HG02943 (cell line): Measurements from ENCODE around the gene DYNC1H1.
A peak's percentile ranks its signal among the peaks of the same experiment; 100 is the strongest.

Experiments used
- ATAC-seq: cut with Tn5 transposase; IDR thresholded peaks from one replicate; pipeline ENCODE4 v1.9.1; 2021; ENCODE audit warnings: mild to moderate bottlenecking, low read depth, moderate library complexity; ENCODE audit not compliant: unreplicated experiment

Gene DYNC1H1

GRCh38 chr14:102084931-102085330 lies 120.6 kb downstream of the DYNC1H1 start:
- ATAC-seq, result no peak

- ATAC-seq, result no peak
These were observed 121.1 kb downstream of the DYNC1H1 start for GRCh38 chr14:102085488-102085887.

DNA sequence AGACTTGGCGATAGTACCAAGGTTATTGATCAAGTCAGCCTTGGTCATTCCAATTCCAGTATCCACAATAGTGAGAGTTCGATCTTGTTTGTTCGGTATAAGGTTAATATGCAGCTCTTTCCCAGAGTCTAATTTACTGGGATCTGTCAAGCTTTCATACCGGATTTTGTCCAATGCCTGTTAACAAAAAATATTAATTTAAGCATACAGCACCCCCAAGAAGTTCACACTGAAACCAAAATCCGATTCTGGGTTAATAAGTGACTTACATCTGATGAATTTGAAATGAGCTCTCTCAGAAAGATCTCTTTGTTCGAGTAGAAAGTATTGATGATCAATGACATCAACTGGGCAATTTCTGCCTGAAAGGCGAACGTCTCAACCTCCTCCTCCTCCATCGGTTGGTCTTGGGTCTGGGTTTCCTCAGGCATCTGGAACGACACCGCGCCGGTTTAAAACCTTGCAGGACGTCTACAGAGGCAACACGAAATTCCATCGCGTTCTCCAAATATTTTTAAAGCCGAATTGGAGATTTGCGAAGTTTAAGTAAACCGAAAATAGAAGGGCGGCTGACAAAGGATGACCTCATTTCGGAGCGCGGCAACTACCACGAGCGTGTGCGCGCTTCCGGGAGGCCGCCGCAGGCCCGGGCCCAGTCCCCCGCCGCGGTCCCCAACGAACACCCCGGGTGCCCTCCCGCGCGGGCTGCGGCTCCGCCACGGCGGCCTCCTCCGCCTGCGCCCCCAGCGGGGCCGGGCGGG lies 121.8 kb downstream of the DYNC1H1 start:
- ATAC-seq, result peak; percentile 28

GRCh38 chr14:102086709-102086971 lies 122.3 kb downstream of the DYNC1H1 start:
- ATAC-seq, result no peak

- peak; percentile 70 for ATAC-seq
These were observed 122.8 kb downstream of the DYNC1H1 start, which contains the start of gene HSP90AA1 for GRCh38 chr14:102086972-102087761. Gene HSP90AA1, minus strand, starts transcription at chr14:102087044. Its CDS starts 666 bp downstream, at chr14:102086378.

DNA sequence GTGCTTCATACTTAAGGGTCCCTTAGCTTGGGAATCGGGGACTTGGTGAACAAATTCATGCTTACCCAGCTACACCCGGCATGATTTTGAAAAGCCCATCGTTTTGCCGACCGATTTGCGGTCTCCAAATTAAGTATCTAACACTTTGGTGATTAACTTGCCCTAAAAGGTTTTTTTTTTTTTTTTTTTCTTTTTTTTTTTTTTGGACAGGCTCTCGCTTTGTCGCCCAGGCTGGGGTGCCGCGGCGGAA lies 123.3 kb downstream of the DYNC1H1 start:
- no peak for ATAC-seq

DNA sequence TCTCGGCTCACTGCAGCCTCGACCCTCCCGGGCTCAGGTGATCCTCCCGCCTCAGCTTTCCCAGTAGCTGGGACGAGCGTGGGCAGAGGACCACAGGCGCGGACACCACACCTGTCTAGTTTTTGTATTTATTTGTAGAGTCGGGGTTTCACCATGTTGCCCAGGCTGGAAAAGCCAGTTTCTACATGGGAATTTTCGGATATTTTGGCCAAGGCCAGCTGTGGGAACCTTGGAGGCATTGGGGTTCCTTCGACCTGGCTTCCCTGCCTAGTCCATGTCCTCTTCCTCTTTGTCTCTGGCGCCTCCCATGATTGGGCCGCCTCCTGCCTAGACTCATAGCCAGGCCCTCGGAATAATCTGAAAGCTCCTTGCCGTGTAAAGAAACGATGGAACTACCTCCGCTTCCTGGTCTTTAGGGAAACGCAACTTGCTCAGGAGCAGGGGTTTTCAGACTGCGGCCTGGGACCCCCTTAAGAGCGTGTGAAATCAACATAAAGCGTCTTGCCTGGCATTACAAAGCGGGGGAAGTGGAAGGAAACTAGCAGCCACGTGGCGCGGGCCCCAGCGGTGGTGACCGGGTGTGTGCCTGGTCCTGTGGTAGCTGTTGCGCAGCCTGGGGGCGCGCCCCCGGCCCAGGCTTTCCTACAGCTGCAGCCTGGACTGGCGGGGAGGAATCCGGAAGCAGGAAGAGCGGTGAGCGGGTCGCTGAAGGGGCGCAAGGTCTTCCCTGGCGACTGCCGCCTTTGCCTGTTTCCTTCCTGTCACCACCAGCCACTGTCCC lies 123.8 kb downstream of the DYNC1H1 start:
- no peak for ATAC-seq

GRCh38 chr14:102089621-102090343 lies 125.4 kb downstream of the DYNC1H1 start:
- ATAC-seq, result no peak

DNA sequence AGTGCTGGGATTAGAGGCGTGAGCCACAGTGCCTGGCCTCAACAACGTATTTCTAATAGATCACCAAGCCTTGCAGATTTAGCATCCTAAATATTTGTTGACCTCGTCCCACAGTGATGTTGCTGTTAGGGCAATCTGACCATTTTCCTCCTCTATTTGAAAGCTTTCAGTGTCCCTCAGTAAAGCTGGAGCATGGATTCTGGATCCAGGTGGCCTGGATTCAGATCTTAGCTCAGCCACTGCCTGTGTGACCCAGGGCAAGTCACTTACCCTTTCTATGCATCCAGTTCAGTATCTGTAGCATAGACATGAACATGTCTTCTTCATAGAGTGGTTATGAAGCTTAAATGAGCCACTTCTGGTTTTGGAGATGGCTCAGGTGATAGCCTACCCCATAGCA lies 126.3 kb downstream of the DYNC1H1 start:
- no peak for ATAC-seq

DNA sequence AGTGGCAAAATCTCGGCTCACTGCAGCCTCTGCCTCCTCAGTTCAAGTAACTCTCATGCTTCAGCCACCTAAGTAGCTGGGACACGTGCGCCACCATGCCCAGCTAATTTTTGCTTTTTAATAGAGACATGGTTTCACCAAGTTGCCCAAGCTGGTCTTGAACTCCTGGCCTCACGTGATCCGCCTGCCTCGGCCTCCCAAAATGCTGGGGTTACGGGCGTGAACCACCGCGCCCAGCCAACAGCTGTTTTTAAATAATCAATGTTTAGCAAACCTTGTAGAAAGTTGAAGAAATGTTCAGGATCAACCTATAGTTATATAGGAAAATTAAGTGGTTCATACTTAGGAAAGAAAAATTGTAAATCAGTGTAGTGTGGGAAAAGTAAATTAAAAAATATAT lies 128.4 kb downstream of the DYNC1H1 start:
- no peak for ATAC-seq

DNA sequence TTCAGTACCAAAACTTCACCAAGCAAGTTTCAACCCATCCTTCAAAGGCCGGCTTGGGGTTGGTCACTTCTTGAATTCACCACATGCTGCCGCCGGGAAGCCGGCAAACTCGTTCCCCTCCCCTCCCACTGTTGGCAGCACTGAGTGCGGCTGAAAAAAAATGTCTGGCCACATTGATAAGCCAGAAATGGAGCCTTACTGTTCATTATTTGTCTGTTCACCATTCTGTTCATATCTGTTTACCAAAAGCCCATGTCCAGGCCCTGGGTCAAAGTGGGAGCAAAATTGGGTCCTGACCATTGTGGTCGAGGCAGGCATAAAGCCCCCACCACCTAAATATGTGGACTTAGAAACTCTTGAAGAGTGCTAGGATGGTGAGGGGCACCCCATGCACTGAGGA lies 129.7 kb downstream of the DYNC1H1 start:
- no peak for ATAC-seq

GRCh38 chr14:102095231-102095870 lies 131.0 kb downstream of the DYNC1H1 start:
- ATAC-seq, result no peak

GRCh38 chr14:102095871-102096568 lies 131.6 kb downstream of the DYNC1H1 start:
- ATAC-seq, result no peak

DNA sequence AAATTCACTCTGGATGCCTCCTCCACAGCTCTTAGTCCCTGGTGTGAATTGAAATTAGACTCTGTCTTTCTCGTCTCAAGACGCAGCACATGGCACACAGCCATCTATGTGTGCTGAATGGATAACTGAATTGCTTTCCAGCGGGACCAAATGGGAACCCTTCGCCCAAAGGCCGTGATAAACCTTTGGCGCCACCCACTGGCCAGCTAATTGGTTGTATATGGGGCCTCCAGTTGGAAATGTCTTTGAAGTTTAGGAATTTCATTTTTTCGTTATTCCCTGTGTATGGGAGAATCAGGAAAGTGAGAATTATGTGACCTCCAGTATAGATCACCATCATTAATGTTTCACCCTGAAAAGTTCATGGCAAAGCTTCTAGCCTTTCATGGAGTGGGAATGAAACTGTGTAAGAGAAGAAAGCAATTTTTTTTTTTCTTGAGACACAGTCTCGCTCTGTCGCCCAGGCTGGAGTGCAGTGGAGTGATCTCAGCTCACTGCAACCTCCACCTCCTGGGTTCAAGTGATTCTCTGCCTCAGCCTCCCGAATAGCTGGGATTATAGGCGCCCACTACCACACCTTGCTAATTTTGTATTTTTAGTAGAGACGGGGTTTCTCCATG lies 132.3 kb downstream of the DYNC1H1 start:
- ATAC-seq, result no peak

DNA sequence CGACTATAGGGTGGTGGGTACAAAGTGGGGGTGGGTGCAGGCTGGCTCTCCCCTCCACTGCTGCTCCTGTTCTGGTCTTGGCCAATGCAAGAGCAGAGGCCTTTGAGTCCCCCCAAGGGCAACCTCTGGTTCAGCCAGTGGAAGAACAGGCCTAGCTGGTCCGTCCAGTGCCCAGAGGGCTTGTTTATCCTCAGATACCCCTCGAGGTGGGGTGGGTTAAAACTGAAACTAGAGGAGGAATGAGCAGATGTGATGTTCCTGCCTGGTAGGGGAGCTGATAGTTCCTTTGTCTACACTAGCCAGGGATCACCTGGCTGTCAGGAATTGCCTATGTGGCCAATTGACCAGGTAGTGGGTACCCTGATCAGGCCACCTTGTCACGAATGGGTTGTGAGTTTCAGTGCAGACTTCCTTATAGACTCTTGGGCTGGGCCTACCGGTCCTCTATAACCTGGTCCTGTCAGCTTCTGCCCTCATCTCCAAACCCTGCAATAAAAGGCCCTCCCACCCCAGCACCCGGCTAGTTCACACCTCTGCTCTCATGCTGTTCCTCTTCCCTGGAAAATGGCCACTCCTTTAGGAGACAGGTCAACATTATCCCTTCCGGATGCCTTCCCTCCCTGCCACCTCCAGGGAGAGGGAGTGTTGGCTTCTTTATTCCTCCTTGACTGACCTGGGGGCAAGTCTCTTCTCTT lies 133.2 kb downstream of the DYNC1H1 start:
- no peak for ATAC-seq

DNA sequence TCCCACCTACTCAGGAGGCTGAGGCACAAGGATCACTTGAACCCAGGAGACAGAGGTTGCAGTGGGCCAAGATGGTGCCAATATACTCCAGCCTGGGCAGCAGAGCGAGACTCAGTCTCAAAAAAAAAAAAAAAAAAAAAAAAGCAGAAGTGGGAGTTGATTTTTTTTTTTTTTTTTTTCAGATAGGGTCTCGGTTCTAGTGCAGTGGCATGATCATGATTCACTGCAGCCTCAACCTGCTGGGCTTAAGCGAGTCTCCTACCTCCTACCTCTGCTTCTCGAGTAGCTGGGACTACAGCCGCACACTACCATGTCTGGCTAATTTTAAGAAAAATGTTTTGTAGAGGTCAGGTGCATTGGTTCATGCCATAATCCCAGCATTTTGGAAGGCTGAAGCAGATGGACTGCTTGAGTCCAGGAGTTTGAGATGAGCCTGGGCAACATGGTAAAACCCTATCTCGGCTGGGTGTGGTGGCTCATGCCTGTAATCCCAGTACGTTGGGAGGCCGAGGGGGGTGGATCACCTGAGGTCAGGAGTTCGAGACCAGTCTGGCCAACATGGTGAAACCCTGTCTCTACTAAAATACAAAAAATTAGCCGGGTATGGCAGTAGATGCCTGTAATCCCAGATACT lies 138.8 kb downstream of the DYNC1H1 start:
- ATAC-seq, result no peak

GRCh38 chr14:102105369-102105768 lies 141.0 kb downstream of the DYNC1H1 start:
- no peak for ATAC-seq
